ENCODE measurements around the gene SPTB.

SPTB gene

GRCh38 chr14:64880221-64881121 is 764 bp upstream of the SPTB start:
- peak; percentile 52 for DNase-seq

GRCh38 chr14:64878837-64879634 is 671 bp downstream of the SPTB start:
- DNase-seq = no peak

DNA sequence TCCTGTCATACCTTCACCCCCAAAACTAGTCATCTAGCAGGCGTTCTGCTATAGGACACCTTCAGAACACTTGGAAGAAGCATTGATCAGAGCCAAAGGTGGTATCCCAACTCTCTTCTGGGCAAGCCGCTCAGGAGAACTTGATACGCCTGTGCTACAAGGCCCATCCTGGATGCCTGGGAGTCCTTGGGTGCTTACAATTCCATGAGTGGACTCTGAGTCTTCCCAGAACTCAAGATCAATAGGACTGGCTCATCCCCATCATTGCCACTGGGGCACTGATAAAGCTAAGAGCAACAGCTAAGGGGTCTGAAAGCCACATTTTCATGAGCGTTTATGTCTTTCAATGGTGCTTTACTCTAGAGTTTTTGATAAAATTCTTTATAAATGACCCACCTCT is 1.9 kb downstream of the SPTB start:
- no peak for DNase-seq

GRCh38 chr14:64875350-64875749 is 4.4 kb downstream of the SPTB start:
- DNase-seq = no peak

- DNase-seq = no peak
These were observed 6.0 kb downstream of the SPTB start for GRCh38 chr14:64873506-64874219.

DNA sequence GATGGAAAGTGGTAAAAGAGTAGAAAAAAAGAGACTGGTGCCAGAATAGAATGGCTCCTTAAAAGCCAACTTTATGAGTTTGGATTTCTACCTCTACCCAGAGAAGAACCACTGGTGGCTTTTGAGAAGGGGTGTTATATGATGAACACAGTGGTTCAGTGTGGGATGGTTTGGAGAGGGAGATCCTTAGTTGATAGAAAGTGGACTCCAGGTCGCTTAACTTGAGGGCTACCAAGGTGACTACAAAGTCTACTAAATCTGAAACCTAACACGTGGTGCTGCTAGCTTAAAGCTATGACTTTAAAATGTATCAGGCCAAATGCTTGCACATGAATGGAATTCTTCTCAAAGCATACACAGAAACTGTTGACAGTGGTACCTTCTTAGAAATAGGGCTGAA is 8.4 kb downstream of the SPTB start:
- DNase-seq = no peak

GRCh38 chr14:64870160-64870559 is 9.5 kb downstream of the SPTB start:
- no peak for DNase-seq

- DNase-seq = no peak
These were observed 10.9 kb downstream of the SPTB start for GRCh38 chr14:64868841-64869240.

DNA sequence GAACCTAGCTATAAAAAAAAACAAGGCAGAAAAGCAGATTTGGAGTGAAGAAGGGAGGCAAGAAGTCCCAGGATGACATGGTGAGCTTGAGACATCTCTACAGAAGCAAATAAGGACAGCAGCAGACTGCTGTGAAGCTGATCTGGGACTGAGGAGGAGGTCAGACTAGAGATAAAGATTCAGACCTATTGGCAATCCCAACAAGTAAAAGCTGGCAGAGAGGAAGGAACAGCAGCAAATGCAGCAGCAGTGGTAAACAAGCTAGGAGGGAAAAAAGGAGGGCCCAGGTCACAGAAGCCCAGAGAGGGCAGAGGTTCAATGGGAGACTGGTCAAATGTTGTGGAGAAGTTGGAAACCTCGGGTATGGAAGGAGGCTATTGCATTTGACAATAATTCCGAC is 11.3 kb downstream of the SPTB start:
- DNase-seq = no peak

DNA sequence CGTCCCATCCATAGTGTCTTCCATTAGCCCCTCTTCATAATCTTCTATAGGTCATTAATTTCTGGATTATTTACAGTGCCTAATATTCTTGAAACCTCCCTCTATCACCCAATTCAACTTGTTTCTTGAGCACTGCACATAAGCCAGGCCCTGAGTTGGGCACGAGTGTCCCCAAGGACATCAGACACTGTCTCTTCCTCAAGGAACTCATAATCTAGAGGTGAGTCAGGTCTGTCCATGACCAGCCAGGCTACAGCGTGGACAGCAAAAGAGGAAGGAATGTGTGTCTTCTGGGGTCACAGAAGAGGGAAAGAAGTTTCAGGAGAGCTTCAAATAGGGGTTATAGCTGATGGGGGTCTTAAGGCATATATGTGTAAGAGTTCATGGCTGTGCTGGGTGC is 12.5 kb downstream of the SPTB start:
- no peak for DNase-seq

GRCh38 chr14:64865992-64866391 is 13.7 kb downstream of the SPTB start:
- no peak for DNase-seq

- no peak for DNase-seq
These were observed 14.6 kb downstream of the SPTB start for GRCh38 chr14:64865109-64865508.

DNA sequence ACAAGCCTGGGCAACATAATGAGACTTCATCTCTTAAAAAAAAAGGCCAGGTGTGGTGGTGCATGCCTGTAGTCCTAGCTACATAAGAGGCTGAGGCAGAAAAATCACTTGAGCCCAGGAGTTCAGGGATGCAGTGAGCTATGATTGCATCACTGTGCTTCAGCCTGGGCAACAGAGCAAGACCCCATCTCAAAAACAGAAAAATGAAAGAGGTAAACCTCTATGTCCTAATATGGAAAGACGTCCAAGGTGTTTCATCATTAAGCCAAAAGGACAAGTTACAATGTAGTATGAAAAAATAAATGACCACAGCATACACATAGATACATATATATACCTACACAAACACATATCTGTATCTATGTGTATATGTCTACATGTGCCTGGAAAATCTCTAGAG is 15.4 kb downstream of the SPTB start:
- DNase-seq = no peak

- no peak for DNase-seq
These were observed 17.8 kb downstream of the SPTB start for GRCh38 chr14:64861916-64862315.

GRCh38 chr14:64860039-64860438 is 19.7 kb downstream of the SPTB start:
- no peak for DNase-seq

- DNase-seq = no peak
These were observed 21.5 kb downstream of the SPTB start for GRCh38 chr14:64857979-64858744.

DNA sequence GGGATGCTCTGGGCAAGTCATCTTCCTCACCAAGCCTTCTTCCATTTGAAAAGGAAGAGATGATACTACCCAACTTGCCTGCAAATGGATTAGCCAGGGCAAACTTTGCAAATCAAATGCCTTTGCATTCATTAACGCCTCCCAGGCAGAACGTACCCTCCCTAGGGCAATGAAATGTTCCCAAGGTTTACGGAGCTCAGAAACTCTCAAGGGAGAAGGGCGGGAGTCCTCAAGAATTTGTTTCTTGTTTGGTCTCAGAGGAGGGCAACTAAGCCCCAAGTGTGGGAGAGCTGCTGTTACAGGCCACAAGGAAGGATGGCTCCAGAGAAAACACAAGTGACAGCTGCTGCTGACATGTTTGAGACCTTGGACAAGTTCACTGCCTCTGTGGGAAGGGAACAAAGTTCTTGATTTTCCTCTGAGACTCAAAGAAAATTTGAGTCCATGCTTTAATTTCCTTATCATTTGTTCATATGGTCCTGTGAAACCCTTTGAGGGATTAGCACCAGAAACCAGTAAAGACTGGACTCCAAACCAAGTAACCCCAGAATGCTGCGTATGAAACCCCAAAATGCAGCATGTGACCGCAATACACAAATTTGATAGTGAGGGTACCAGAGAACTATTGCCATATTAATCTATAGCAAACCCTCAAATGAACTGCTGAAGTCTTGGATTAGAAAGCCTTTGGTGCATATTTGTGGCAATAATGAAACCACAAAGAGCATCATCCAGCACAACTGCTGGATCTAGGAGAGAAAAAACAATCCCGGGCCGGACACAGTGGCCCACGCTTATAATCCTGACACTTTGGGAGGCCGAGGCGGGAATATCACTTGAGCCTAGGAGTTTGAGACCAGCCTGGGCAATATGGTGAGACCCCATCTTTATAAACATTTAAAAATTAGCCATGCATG is 22.9 kb downstream of the SPTB start:
- DNase-seq = no peak

DNA sequence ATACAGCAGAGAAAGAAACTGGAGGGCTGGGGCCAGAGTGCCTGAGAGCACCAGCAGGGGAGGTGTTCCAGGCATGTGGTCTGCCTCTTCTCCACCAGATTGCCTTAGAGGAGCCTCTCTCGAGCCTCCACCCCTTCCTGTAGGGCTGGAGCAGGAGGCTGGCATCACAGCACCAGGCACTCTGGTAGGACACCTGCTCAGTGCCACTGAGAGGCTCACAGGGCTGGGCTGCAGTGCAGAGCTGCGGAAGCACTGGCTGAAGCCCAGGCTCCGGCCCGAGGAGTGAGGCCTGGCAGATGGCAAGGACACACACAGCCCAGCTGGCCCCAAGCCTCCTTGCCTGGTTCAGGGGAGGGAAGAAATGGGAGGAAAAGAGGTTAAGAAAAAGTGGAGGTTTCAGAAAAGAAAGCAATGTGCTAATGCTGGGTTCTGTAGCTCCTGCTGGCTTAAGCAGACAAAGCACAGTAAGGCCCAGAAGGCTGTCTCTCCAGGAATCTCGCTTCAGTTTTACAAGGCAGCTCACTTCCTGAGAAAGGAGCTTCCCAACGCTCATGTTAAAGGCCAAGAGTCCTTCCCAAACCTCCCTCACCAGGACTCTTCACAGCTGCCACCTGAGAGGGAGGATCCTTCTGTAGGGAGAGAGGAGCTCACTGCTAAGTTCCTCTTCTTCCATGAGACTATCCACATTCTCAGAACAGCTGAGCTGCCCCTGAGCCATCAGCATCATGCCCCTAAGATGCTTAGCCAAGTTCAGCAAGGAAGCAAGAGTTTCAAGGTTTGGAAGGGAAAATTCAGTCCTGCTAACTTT is 23.8 kb downstream of the SPTB start:
- DNase-seq = no peak

DNA sequence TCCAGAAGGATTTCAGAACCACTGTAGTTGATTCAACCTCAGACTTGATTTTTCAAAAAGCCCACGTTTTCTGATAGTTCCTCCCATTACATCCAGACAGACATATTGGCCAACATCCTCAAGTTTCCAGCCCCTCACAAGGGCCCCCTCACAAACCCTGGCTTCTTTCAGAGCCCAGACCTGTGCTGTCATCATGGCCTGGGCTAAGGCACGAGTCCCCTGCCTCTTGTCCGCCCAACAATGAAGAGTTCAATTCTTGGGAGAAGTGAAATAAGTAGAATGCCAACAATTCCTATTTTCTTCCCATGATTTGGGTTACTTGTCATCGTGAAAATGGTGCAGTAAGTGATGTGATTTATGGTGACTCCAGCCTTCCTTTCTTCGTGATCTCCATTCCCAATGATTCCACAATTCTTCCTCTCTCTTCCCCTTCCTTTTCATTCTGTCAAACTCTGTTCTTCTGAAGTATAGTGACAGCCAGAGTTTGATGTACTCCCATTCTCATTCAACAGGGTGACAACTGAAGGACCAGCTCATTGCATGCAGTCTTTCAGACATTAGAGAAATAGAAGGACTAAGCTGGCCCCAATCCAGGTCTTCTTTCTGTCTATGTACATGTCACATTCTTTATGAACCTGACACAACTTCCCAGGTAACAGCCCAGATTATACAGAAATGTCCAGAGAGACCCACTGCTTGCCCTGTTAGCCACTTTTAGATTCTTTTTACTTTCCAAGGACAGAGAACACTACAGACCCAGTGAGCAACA is 29.2 kb downstream of the SPTB start:
- no peak for DNase-seq

DNA sequence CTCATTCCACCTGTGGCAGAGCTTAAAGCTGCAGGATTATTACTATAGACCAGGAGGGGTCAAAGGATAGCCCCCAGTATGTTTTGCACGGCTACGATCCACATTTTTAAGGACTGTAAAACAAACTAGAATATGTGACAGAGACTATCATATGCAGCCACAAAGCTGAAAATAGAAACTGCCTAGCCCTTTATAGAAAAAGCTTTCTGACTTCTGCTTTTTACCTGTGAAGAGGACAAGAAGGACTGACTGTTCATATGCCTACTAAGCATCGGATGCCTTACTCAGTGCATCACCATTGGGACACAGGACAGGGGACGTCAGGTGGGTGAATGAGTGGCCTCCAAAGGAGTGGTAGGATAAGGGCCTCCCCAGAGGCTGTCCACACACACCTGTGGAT is 29.8 kb downstream of the SPTB start:
- DNase-seq = no peak

All from stimulated activated naive CD4-positive, alpha-beta T cell treated with Interleukin-2 at 50 U/mL for 16 hours (primary cell).